ENCODE data around the gene CCDC38. TPM values are rescaled to one million over a fixed set of nuclear protein-coding genes. Genes with fewer than 3 reads are reported as not detected.

Gene CCDC38
- total RNA-seq, 1 donor from 2014 or later: not detected

- Mint-ChIP-seq H3K4me1 (peaks cover 6% of the 10 kb centered on the region), H3K9me3 (no peaks in the 10 kb centered on the region), H3K36me3 (ENCODE audit: low read depth) (no peaks in the 10 kb centered on the region), H3K4me3 (no peak overlapping the region), H3K27me3 (ENCODE audit: low read depth) (peaks cover 7% of the 10 kb centered on the region), H3K27ac (ENCODE audit: unreplicated experiment) (no peak overlapping the region)
- no peak for DNase-seq (ENCODE audit: low read depth, low spot score)
- no peak for TF ChIP-seq CTCF (conservative IDR thresholded peaks at IDR 0.05)
Observed at GRCh38 chr12:95986635-95987570, 44.5 kb upstream of the CCDC38 start.

- DNase-seq (ENCODE audit: low read depth, low spot score): no peak
- Mint-ChIP-seq H3K4me1 (peaks cover 6% of the 10 kb centered on the region), H3K36me3 (ENCODE audit: low read depth) (no peaks in the 10 kb centered on the region), H3K9me3 (no peaks in the 10 kb centered on the region), H3K27ac (ENCODE audit: unreplicated experiment) (no peak overlapping the region), H3K4me3 (no peak overlapping the region), H3K27me3 (ENCODE audit: low read depth) (peaks cover 4% of the 10 kb centered on the region)
- TF ChIP-seq CTCF (conservative IDR thresholded peaks at IDR 0.05): no peak
Observed at GRCh38 chr12:95984682-95985081, 42.3 kb upstream of the CCDC38 start.

- no peak for TF ChIP-seq CTCF (conservative IDR thresholded peaks at IDR 0.05)
- peaks cover 6% of the 10 kb centered on the region for H3K4me1 Mint-ChIP-seq
- no peak overlapping the region for H3K27ac Mint-ChIP-seq (ENCODE audit: unreplicated experiment)
- H3K27me3 Mint-ChIP-seq (ENCODE audit: low read depth): no peaks in the 10 kb centered on the region
- H3K9me3 Mint-ChIP-seq: no peaks in the 10 kb centered on the region
- DNase-seq (ENCODE audit: low read depth, low spot score): no peak
- H3K4me3 Mint-ChIP-seq: no peak overlapping the region
- no peaks in the 10 kb centered on the region for H3K36me3 Mint-ChIP-seq (ENCODE audit: low read depth)
Observed at GRCh38 chr12:95982602-95983001, 40.2 kb upstream of the CCDC38 start.

- no peaks in the 10 kb centered on the region for H3K9me3 Mint-ChIP-seq
- DNase-seq (ENCODE audit: low read depth, low spot score): no peak
- H3K27me3 Mint-ChIP-seq (ENCODE audit: low read depth): no peaks in the 10 kb centered on the region
- H3K27ac Mint-ChIP-seq (ENCODE audit: unreplicated experiment): no peak overlapping the region
- no peak for TF ChIP-seq CTCF (conservative IDR thresholded peaks at IDR 0.05)
- H3K36me3 Mint-ChIP-seq (ENCODE audit: low read depth): no peaks in the 10 kb centered on the region
- no peak overlapping the region for H3K4me3 Mint-ChIP-seq
- no peaks in the 10 kb centered on the region for H3K4me1 Mint-ChIP-seq
Observed at GRCh38 chr12:95980437-95980836, 38.0 kb upstream of the CCDC38 start.

GRCh38 chr12:95978774-95979173 lies 36.4 kb upstream of the CCDC38 start:
- H3K27ac Mint-ChIP-seq (ENCODE audit: unreplicated experiment): no peak overlapping the region
- H3K4me1 Mint-ChIP-seq: no peaks in the 10 kb centered on the region
- no peak for DNase-seq (ENCODE audit: low read depth, low spot score)
- H3K27me3 Mint-ChIP-seq (ENCODE audit: low read depth): no peaks in the 10 kb centered on the region
- H3K9me3 Mint-ChIP-seq: no peaks in the 10 kb centered on the region
- H3K36me3 Mint-ChIP-seq (ENCODE audit: low read depth): no peaks in the 10 kb centered on the region
- no peak overlapping the region for H3K4me3 Mint-ChIP-seq
- no peak for TF ChIP-seq CTCF (conservative IDR thresholded peaks at IDR 0.05)

All from neural crest cell (in vitro differentiated cells).